ENCODE measurements around the gene NSUN2. TPM values are rescaled to one million over a fixed set of nuclear protein-coding genes. Genes with fewer than 3 reads are reported as not detected.

Gene NSUN2
- total and polyA plus RNA-seq, 2 experiments from 2014 or later, result 65.4 to 112 TPM

DNA sequence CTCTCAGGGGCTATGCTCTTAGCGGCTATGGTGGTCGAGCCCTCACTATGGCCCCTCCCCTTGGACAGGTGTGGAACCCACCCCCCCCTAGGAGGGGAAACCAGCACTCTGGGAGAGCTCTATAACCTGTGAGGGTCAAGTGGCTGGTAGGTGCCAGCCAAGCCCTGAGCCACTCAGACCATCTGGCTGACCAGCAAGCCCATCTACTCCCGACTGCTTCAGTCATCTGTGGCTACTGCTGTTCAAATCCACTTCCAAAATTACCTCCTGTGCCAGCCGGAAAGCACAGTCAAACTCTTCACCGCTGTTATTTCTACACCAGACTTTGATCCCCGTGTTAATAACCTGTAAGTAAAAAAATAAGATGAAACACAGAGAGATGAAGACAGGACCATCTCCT, 28.5 kb downstream of the NSUN2 start (continued):
- TF ChIP-seq REST (IDR thresholded peaks at IDR 0.05; ENCODE audit: unreplicated experiment), result no peak
- no peak for TF ChIP-seq ZNF114 (CRISPR knock-in tag; IDR thresholded peaks at IDR 0.05)
- TF ChIP-seq EZH2 (IDR thresholded peaks at IDR 0.05; ENCODE audit: low read depth, unreplicated experiment), result no peak
- TF ChIP-seq, protein P1, sequence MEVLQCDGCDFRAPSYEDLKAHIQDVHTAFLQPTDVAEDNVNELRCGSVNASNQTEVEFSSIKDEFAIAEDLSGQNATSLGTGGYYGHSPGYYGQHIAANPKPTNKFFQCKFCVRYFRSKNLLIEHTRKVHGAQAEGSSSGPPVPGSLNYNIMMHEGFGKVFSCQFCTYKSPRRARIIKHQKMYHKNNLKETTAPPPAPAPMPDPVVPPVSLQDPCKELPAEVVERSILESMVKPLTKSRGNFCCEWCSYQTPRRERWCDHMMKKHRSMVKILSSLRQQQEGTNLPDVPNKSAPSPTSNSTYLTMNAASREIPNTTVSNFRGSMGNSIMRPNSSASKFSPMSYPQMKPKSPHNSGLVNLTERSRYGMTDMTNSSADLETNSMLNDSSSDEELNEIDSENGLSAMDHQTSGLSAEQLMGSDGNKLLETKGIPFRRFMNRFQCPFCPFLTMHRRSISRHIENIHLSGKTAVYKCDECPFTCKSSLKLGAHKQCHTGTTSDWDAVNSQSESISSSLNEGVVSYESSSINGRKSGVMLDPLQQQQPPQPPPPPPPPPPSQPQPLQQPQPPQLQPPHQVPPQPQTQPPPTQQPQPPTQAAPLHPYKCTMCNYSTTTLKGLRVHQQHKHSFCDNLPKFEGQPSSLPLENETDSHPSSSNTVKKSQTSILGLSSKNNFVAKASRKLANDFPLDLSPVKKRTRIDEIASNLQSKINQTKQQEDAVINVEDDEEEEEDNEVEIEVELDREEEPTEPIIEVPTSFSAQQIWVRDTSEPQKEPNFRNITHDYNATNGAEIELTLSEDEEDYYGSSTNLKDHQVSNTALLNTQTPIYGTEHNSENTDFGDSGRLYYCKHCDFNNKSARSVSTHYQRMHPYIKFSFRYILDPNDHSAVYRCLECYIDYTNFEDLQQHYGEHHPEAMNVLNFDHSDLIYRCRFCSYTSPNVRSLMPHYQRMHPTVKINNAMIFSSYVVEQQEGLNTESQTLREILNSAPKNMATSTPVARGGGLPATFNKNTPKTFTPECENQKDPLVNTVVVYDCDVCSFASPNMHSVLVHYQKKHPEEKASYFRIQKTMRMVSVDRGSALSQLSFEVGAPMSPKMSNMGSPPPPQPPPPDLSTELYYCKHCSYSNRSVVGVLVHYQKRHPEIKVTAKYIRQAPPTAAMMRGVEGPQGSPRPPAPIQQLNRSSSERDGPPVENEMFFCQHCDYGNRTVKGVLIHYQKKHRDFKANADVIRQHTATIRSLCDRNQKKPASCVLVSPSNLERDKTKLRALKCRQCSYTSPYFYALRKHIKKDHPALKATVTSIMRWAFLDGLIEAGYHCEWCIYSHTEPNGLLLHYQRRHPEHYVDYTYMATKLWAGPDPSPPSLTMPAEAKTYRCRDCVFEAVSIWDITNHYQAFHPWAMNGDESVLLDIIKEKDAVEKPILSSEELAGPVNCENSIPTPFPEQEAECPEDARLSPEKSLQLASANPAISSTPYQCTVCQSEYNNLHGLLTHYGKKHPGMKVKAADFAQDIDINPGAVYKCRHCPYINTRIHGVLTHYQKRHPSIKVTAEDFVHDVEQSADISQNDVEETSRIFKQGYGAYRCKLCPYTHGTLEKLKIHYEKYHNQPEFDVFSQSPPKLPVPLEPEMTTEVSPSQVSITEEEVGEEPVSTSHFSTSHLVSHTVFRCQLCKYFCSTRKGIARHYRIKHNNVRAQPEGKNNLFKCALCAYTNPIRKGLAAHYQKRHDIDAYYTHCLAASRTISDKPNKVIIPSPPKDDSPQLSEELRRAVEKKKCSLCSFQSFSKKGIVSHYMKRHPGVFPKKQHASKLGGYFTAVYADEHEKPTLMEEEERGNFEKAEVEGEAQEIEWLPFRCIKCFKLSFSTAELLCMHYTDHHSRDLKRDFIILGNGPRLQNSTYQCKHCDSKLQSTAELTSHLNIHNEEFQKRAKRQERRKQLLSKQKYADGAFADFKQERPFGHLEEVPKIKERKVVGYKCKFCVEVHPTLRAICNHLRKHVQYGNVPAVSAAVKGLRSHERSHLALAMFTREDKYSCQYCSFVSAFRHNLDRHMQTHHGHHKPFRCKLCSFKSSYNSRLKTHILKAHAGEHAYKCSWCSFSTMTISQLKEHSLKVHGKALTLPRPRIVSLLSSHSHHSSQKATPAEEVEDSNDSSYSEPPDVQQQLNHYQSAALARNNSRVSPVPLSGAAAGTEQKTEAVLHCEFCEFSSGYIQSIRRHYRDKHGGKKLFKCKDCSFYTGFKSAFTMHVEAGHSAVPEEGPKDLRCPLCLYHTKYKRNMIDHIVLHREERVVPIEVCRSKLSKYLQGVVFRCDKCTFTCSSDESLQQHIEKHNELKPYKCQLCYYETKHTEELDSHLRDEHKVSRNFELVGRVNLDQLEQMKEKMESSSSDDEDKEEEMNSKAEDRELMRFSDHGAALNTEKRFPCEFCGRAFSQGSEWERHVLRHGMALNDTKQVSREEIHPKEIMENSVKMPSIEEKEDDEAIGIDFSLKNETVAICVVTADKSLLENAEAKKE (CRISPR knock-in tag; IDR thresholded peaks at IDR 0.05), result no peak
- no peak for TF ChIP-seq STAT1 (IDR thresholded peaks at IDR 0.05; ENCODE audit: unreplicated experiment)

GRCh38 chr5:6603643-6604042, 29.2 kb downstream of the NSUN2 start:
- H3K36me3 ChIP-seq (ENCODE audit: insufficient read depth), result peaks cover 79% of the 10 kb centered on the region
- no peak overlapping the region for H3K4me3 Mint-ChIP-seq
- H3K4me3 ChIP-seq, result no peak overlapping the region
- H3K9me3 Mint-ChIP-seq, result no peaks in the 10 kb centered on the region
- H3K27me3 ChIP-seq (ENCODE audit: insufficient read depth), result no peaks in the 10 kb centered on the region
- H3K36me3 Mint-ChIP-seq (ENCODE audit: low read depth), result peaks cover 97% of the 10 kb centered on the region
- H3K4me2 ChIP-seq, result no peak overlapping the region
- H3K79me2 ChIP-seq (replicated peaks; ENCODE audit: insufficient read depth), result no peaks in the 10 kb centered on the region
- H3K4me1 ChIP-seq (ENCODE audit: insufficient read depth), result no peaks in the 10 kb centered on the region
- H3K27ac ChIP-seq (ENCODE audit: low read depth), result no peak overlapping the region
- H3K27ac Mint-ChIP-seq, result no peak overlapping the region
- H2AFZ ChIP-seq, result no peak overlapping the region
- H3F3A ChIP-seq (replicated peaks; ENCODE audit: low read depth), result no peaks in the 10 kb centered on the region
- DNase-seq (ENCODE audit: low spot score), result no peak
- no peak for ATAC-seq
- peaks cover 50% of the 10 kb centered on the region for H4K20me1 ChIP-seq (replicated peaks; ENCODE audit: insufficient read depth)
- H3K9me2 ChIP-seq (ENCODE audit: insufficient read depth), result no peaks in the 10 kb centered on the region
- no peaks in the 10 kb centered on the region for H3K4me1 Mint-ChIP-seq
- H3K27me3 Mint-ChIP-seq (ENCODE audit: insufficient read depth, low read depth, poor library complexity), result peaks cover 10% of the 10 kb centered on the region
- TF ChIP-seq, protein P1 (CRISPR knock-in tag; IDR thresholded peaks at IDR 0.05), result no peak
- TF ChIP-seq EZH2 (IDR thresholded peaks at IDR 0.05; ENCODE audit: low read depth, unreplicated experiment) (no peak), EZH2phosphoT487 (IDR thresholded peaks at IDR 0.05; ENCODE audit: unreplicated experiment) (no peak)
